PFSK-1 (cell line): Measurements from ENCODE around the gene ARHGAP42.

Experiments used
- FOXP2 ChIP-seq: optimal IDR thresholded peaks from 2 replicates; pipeline ENCODE3; 2011; ENCODE audit warnings: borderline replicate concordance, control low read depth, inconsistent platforms; ENCODE audit not compliant: insufficient read depth; ENCODE audit errors: extremely low read length, extremely low read depth
- POLR2AphosphoS5 ChIP-seq: IDR thresholded peaks from 2 replicates; pipeline ENCODE4 v1.6.1; 2012; ENCODE audit warnings: low read depth, mild to moderate bottlenecking, control low read depth, low read length, moderate library complexity
- SIN3A ChIP-seq: IDR thresholded peaks from 2 replicates; pipeline ENCODE4 v1.6.1; 2012; ENCODE audit warnings: mild to moderate bottlenecking, low read length, moderate library complexity, borderline replicate concordance; ENCODE audit not compliant: insufficient read depth
- TF ChIP-seq, protein P1 (sequence below), 2 experiments: IDR thresholded peaks; 2 replicates each; pipeline versions ENCODE4 v1.6.1 to v1.8.0; 2011 to 2012; ENCODE audit warnings: low read depth in 2 of 2, low read length in 2 of 2, control low read depth in 1 of 2, inconsistent platforms in 1 of 2, mild to moderate bottlenecking in 1 of 2, moderate library complexity in 1 of 2; ENCODE audit not compliant: insufficient read depth in 1 of 2

DNA sequence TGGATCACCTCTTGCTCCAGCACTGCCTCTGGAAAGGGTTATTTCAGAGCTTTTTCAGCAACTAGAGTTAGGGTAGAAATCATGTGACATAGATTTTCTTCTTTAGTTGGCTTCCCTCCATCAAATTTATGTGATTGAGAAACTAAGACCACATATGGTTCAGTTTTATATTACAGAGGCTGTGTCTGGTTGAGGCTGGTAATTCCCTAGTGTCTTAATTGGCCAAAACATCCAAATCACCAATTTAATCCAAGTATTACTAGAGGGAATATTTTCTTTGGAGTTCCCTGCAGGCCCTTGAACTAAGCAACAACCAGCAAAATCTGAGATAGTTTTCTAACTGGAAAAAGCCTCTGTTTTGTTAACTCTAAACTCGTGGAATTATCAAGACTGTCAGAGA, 136.3 kb downstream of the ARHGAP42 start:
- TF ChIP-seq SIN3A (no peak), POLR2AphosphoS5 (no peak), FOXP2 (no peak)
- TF ChIP-seq, protein P1, sequence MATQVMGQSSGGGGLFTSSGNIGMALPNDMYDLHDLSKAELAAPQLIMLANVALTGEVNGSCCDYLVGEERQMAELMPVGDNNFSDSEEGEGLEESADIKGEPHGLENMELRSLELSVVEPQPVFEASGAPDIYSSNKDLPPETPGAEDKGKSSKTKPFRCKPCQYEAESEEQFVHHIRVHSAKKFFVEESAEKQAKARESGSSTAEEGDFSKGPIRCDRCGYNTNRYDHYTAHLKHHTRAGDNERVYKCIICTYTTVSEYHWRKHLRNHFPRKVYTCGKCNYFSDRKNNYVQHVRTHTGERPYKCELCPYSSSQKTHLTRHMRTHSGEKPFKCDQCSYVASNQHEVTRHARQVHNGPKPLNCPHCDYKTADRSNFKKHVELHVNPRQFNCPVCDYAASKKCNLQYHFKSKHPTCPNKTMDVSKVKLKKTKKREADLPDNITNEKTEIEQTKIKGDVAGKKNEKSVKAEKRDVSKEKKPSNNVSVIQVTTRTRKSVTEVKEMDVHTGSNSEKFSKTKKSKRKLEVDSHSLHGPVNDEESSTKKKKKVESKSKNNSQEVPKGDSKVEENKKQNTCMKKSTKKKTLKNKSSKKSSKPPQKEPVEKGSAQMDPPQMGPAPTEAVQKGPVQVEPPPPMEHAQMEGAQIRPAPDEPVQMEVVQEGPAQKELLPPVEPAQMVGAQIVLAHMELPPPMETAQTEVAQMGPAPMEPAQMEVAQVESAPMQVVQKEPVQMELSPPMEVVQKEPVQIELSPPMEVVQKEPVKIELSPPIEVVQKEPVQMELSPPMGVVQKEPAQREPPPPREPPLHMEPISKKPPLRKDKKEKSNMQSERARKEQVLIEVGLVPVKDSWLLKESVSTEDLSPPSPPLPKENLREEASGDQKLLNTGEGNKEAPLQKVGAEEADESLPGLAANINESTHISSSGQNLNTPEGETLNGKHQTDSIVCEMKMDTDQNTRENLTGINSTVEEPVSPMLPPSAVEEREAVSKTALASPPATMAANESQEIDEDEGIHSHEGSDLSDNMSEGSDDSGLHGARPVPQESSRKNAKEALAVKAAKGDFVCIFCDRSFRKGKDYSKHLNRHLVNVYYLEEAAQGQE (IDR thresholded peaks at IDR 0.05; ENCODE audit: insufficient read depth in 1 of 2, low read depth in 2 of 2, low read length in 2 of 2) = no peak
